ENCODE measurements around the gene SLC6A2.

SLC6A2 gene

GRCh38 chr16:55651841-55652824 lies 3.7 kb upstream of the SLC6A2 start:
- no peak for FAIRE-seq

DNA sequence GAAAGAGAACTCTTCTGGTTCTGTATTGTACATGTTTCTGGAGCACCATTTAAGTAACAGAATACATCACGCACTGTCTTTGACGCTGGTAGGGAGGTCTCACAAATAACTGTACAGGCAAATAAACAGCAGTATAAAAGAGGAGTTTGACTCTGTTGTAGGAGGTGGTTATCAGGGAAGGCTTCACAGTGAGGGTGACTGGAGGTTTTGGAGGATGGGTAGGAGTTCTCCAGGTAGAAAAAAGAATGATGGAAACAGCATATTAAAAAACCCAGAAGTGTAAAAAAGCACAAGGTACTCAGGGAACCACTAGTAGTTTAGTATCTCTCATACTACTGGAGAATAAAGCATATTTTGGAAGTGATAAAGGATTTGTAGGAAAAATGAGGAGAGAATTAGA lies 2.7 kb upstream of the SLC6A2 start:
- no peak for FAIRE-seq

DNA sequence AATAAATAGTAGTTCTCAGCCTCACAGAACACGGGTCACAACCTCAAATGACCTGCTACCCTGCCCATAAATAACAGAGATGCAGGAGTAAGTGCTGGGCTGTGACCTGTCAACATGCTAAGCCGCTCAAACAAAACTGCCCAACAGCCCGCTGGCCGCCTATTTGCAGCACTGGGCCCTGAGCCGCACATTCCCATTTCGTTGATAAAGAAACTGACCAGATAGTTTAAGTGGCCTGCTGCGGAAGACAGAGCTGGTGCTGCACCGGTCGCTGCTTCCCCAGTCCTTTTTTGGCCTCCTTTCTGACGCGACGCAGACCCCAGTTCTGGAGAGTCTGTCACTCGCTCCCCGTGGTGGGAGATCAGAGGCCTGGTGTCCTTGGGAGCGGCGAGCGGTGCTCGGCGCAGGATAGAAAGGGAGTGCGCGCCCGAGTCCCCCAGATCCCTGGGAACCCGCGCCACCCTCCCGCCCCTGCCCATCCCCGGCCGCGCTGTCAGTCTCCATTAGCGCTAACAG lies 349 bp upstream of the SLC6A2 start:
- no peak for FAIRE-seq

DNA sequence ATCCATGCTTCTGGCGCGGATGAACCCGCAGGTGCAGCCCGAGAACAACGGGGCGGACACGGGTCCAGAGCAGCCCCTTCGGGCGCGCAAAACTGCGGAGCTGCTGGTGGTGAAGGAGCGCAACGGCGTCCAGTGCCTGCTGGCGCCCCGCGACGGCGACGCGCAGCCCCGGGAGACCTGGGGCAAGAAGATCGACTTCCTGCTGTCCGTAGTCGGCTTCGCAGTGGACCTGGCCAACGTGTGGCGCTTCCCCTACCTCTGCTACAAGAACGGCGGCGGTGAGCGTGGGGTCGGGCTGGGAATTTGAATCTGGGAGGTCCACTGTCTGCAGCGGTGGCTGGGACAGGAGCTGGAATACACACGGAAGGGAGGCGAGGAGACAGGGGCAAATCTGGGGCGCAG lies 904 bp downstream of the SLC6A2 start:
- FAIRE-seq = no peak

DNA sequence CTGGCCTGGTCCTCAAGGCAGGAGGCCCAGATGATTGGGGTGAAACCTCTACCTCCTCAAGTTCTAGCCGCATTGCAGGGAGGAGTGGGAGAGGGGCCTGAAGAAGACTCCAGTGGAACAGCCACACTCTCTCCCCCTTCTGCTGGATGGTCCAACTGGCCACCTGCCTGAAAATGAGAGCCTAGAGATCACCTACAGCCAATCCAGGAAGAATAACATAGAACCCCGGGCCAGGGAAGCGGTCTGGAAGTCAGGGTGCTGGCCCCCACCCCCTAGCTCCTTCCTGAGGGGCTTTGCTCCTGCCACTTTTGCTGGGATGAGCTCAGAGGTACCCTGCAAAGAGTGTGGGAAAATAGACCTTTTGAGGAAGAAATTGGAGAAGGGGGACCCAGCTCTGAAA lies 1.8 kb downstream of the SLC6A2 start:
- no peak for FAIRE-seq

- no peak for FAIRE-seq
Measured at GRCh38 chr16:55658898-55659420, 3.2 kb downstream of the SLC6A2 start.

DNA sequence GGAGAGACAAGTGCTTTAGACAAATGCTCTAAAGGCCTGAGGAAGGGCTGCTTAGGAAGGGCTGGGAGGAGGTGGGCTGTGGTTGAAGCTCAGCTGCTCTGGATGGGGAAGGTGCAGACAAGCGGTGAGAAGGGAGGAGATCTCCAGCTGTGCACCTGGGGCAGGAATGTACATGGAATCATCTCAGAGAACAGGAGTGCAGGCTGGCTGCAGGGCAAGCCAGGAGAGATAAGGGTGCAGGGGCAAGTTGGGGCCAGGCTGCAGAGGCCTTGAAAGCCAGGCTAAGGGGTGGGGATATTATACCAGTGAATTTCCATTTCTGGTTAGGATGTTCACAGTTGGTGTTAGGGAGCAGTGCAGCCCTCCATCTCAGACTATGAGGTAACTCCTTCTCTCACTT lies 4.2 kb downstream of the SLC6A2 start:
- no peak for FAIRE-seq

DNA sequence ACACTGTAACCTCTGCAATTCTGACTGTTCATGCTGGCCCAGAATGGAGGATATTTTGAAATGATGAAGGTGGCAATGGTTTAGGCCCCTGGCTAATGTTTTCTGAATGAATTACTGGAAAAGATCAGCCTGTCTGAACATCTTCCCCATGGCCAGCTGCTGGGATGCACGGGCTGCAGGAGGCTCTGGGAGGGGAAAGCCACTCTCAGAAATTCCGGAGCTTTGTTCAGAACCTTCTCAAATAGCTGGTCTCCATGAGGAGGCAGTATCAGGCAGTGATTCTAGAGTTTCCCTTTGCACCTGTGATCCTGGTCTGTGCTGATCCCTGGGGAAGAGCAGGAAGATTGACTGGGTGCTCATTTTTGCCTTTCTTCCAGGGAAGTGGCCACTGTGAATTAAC lies 5.0 kb downstream of the SLC6A2 start:
- no peak for FAIRE-seq

DNA sequence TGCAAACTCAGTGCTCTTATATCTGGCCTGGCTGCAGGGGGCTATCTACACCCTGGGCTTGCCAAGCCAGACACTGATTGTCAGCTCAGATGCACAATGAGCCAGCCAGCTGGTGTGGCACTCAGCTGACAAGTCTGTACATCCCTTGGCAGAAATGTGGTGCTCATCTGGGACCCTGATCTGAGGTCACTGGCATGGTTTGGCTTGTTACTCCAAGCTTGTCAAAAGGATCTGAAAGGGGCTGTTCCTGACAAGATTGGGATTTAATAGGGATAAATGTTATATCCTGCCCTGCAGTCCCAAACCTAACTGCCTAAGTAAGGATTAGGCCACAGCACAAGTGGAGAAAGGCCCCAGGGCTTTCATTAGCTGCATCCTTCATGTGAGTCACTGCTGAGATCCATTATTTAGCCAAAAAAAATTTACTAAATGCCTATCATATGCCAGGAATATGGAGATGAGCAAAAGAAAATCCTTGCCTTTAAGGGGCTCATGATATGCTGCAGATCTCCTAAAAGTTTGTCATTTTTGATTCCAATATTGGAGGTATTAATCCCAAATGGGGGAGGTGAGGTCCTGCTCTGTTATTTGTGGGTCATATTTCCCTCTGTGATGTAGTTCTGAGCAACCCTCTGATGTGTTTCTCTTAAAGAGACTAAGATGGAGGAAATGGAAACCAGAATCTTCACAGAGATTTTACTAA lies 6.3 kb downstream of the SLC6A2 start:
- FAIRE-seq = no peak

DNA sequence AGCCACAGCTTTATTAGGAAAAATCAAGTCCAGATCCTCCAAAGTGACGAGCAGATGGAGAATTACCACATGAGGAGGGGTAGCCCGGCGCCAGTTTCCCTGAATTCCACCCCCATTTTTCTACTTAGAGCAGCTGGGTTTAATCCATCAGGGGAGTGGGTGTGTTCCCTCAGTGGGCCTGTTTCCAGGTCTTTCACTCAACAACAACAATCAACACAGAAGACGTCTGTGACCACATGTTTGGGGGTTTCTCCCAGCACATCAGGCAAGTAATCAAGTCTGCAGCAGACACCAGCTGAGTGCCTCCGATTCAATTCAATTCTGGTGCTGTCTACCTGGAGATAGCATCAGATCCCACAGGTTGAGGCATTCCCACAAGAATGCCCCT lies 6.8 kb downstream of the SLC6A2 start:
- FAIRE-seq = no peak

DNA sequence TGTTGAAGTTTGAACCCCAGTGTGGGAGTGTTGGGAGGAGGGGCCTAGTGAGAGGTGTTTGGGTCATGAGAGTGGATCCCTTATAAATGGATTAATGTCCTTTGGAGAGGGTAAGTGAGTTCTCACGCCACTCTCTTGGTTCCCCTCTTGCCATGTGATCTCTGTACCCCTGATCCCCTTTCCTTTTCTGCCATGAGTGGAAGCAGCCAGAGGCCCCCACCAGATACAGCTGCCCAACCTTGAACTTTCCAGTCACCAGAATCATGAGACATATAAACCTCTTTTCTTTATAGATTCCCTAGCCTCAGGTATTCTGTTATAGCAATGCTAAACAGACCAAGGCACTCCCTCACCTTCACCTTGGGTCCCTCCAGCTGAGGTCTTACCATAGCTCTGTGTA lies 7.4 kb downstream of the SLC6A2 start:
- no peak for FAIRE-seq

DNA sequence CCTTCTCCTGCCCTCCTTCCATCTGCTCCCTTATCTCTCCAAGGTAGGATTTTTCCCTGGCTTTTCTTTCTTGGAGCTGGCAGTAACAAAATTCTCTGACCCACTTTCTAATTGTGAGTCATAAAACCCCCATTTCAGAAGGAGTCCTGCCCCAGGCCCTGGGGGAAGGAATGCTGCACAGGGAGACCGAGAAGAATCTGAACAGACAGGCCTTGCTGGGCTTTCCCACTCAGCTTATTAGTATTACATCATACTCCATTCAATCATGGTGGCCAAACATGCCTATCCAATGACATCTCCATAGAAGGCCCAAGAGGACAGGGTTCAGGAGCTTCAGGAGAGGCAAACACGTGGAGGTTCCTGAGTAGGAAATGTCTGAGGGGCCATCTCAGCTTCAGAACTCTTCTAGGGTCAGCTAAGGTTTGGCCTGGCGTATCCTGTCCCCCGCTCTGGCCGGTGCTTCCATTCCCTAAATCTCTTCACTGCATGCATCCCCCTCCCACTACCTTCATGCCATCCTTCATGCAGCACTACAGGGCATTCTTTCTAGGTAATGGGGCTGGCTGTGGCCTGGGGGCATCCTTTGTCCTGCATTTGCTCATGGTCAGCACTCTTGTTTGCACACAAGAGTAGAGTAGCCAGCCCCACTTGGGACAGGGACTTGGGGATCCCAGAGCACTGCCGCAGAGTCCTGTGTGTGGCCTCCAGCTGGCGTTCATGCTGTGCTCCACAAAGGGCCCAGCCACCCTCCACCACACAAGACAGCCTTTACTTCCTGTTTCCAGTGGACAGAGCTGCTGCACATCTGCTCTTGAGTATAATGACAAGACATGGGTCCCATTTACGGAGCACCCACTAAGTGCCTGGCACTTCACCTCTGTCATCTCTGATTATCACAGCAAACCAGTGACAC lies 8.2 kb downstream of the SLC6A2 start:
- no peak for FAIRE-seq

DNA sequence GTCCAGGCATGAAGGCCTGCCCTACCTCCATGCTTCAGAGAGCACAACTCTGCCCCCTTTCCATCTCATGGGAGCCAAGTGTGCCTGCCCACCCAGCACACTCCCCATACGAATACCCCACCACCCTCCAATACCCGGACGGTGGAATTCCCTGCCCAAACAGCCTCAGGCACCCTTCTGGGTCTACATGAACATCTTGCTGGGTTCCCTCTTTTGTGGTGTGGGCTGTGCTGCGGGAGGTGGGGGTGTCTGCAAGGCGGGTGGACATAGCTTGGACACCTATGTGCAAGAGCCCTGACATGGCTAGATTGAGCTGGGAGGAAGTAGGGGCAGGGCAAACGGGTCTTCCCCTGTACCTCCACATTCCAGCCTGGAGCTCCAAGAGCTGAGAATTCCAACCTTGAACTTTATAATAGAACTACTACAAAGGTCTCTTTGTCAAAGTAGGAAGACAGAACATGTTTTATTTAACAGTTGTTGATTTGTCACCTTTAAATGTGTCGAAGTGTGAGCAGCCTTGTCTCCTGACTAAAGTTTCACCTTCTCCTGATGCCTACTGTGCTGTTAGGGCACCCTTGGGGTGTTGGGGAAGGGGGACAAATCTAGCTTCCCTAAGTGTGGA lies 9.1 kb downstream of the SLC6A2 start:
- FAIRE-seq = no peak

DNA sequence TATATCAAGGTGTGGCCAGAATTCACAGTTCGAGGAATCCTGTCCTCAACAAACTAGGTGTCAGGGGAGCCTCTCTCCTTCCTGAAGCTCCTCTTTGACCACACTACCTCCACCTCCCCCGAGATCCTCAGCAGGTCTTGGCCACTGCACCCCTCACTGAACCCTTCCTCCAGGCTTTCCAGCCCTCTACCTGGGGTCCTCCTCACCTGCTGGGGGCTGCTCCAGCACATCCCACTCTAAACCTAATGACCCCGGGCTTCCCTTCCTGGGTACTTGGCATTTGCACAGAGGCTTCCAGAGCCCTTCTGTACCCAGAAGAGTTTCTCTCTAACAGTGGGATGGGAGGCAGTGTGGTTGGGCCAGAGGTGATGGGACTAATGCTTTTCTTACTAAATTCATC lies 9.7 kb downstream of the SLC6A2 start:
- no peak for FAIRE-seq

DNA sequence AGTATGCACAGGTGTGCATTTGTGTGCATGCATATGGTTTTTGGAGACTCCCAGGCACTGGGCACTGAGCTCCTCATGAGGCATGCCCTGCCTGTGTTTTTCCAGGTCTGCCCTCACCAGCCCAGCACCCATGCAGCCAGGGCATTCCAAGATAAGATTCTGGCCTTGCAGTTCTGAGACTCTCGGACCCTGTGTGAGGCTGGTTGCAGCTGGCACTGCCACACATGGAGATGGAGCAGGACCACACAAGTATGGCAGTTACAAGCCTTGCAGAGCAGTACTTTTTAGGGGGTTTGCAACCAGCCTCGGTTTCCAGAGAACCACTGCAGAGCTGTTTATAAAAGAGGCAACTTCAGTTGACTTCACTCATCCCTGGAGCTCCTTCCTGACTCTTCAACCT lies 10.2 kb downstream of the SLC6A2 start:
- no peak for FAIRE-seq

DNA sequence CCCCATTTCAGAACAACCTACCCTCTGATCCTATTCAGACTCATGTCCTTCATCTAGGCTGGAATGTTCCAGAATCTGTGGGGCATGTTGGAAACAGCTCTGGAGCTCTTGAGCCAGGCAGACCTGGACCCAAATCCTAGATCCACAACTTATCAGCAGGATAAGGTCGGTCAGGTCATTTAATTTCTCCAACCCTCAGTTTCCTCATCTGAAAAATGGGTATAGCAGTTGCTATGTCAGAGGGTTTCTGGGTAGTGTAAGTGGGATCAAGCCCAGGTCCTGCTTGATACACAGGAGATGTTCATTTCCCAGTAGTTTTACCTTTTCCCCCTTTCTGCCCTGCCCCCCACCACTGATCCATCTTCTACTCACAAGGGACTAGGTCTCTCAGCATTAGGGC lies 12.0 kb downstream of the SLC6A2 start:
- no peak for FAIRE-seq

DNA sequence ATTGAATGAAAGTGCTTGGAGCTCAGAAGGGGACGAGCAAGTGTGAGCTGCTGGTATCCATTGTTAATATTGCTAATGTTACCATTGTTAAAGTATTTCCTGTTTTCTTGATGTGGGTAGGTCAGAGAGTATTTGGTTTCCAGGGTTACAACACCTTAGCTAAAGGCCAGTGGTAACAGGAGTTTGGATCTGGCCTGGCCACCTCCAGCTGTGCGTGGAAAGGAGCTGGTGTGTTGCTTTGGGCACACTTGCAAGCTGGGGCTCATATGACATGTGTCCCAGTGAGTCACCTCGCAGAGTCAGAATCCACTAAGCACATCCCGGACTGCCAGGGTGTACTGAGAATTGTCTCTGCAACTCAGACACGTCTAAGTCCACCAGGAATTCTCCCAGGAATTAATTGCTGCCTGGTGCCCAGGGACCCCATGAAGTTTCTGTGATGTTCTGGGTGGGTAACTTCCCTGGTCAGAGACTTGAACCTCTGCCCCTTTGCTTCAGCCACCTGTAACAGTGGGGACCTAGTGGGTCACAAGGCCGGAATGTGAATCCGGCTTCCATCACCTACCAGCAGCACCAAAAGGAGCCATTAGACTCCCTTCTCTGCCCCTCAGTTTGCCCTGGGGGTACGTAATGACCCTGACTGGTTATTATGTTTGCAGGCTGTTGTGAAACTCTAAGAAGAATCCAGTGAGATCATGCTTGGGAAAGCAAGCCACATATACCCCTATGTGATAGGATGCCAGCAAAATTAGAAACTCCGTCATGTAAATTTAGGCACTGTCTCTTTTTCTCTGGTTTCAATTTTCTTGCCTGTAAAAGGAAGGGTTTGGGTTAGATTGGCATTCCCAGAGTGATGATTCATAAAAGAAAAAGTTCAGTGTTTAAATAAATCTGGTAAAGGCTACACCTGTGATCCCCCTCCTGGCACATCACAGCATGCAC lies 12.8 kb downstream of the SLC6A2 start:
- no peak for FAIRE-seq

DNA sequence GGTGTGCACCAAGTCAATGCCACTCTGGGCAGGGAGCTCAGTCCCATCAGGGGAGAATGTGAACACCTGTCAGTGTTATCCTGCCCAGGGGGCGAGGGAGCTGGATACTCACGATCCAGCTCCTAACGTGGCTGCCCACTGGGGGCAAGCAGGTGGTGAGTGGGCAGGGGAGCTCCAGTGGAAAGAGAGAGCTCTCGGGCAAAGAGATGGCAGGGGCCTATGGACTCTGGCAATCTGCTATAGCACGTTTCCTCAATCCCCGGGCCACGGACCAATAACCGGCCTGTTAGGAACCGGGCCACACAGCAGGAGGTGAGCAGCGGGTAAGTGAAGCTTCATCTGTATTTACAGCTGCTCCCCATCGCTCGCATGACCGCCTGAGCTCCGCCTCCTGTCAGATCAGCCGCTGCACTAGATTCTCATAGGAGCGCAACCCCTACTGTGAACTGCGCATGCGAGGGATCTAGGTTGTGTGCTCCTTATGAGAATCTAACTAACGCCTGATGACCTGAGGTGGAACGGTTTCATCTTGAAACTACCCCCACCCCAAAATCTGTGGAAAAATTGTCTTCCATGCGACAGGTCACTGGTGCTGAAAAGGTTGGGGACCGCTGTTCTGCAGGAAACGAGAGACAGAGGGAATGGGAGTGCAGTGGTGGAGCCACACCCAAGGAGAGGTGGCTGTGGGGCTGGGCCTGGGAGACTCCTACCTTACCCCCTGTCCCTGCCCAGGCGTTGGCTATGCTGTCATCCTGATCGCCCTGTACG lies 15.6 kb downstream of the SLC6A2 start:
- no peak for FAIRE-seq

DNA sequence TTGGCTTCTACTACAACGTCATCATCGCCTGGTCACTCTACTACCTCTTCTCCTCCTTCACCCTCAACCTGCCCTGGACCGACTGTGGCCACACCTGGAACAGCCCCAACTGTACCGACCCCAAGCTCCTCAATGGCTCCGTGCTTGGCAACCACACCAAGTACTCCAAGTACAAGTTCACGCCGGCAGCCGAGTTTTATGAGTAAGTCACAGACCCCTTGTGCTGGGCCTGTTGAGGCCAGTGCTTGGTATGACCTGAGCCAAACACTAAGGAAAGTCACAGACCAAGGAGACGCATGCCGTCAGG lies 16.1 kb downstream of the SLC6A2 start:
- FAIRE-seq = no peak

DNA sequence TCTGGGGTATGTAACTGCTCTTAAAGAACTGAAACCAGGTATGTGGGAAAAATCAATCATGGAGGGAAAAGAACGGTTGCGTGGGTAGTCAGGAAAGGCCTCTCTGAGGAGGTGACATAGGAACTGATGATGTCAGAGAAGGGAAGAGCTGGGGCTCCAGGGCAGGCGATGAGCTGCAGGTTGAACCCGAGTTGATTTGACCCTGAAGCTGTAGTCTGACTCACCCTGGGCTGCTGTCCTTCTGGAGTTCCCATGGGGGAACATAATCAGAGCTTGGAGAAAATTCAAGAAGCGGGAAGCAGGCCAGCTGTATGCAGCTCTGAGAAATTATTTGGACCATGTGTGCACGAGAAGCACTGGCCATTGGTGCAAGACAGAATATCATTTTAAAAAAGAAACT lies 16.7 kb downstream of the SLC6A2 start:
- FAIRE-seq = no peak

Data from colon (tissue), 2 donors.